Globus pallidus (tissue), 1 donor: ENCODE measurements around the gene SRF.

Source experiments
- DNase-seq: peaks from one replicate; pipeline ENCODE4 v3.0.0-alpha.2; 2015; ENCODE audit warnings: low spot score

The SRF gene

DNA sequence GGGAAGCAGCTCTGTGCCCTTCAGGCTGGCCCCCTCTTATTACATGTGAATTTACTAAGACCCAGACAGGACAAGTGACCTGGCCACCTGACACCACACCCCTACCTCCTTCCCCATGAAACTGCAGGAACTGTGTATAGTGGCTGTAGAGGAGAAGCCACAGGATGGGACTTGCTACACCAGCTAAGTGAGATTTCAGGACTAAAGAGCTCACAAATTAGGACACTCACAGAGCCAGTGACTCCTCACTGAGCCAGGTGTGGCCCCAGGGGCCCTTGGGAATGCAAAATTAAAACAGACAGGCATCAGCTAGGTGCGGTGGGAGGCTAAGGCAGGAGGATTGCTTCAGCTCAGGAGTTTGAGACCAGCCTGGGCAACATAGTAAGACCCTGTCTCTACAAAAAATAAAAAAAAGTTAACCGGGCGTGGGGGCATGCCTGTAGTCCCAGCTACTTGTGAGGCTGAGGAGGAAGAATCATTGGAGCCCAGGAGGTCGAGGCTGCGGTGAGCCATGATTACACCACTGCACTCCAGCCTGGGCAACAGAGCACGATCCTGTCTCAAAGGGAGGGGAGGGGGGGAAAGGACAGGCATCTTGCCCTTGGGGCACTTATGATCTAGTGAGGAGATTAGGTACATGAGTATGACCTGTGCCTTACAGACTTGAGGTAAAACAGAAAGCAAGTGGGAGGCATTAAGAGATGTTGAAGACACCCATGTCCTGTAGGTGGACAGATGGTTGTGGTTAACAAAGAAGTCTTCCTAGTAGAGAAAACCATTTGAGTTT is 23.2 kb upstream of the SRF start:
- DNase-seq = no peak

DNA sequence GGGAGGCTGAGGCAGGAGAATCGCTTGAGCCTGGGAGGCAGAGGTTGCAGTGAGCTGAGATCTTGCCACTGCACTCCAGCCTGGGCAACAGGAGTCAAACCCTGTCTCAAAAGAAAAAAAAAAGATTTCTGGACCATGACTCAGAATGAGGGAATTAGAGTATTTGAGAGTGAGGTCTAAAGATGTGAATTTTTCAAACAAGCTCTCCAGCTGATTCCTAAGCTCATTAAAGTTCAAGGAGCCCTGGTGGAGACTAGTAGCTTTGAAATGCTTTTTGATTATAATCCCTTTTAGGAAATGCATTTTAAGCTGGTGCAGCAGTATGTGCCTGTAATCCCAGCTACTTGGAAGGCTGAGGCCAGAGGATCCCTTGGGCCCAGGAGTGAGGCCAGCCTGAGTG is 21.8 kb upstream of the SRF start:
- no peak for DNase-seq

DNA sequence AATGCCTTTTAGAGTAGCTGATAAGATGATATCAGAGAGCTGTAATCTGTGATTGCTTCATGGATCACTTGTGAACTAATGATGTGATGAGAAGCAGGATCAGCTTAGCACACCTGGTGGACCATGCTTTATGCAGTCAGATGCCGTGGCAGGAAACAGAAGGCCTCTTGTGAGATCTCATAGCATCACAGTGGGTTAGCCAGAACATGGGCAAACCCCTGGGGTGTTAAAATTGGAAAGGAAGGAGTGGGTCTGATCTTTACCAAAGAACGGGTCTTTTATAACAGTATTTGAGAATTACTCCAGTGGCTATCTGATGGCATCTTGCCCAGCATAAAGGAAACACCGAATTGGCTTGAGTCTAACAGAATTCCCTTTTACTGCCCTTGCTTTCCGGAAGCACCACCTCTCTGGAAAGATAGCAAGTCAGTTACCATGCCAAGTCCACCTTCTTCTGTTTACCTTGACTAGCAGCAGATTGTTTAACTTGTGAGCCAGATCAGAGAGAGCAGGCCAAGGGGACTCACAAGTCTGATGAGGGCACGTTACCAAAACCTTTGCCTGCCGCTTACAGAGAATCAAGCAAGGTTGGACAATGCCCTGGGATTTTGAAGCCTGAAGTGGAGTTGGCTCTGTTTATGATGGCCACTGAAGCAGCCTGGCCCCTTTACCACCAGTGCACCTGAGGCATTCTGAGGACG is 20.9 kb upstream of the SRF start:
- no peak for DNase-seq

DNA sequence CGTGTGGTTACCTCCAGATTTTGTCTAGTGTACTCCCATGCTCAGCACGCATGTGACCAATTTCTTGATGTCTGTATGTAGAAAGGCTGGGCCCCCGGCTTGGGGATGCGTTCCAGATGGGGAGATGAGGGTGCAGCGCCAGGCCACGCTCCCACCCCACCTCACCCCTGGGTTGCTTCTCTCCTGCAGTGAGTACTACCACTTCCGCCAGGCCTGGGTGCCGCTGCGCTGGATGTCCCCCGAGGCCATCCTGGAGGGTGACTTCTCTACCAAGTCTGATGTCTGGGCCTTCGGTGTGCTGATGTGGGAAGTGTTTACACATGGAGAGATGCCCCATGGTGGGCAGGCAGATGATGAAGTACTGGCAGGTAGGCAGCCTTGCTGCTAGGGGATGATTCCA is 11.5 kb upstream of the SRF start:
- DNase-seq = no peak

DNA sequence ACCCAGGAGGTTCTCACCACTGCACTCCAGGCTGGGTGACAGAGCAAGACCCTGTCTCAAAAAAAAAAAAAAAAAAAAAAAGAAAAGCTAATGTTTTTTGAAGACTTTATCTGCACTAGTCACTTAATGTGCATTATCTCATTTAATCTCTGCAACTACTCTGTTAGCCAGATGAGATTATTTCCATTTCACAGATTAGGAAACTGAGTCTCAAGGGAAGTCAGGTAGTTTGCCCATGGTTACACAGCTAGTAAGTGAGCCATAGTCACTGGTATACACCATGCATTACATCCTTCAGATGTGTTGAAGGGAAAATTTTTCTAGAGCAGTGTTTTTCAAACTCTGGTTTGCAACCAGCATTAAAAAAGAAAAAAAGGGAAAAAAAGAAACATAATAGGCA is 7.2 kb upstream of the SRF start:
- DNase-seq = no peak

DNA sequence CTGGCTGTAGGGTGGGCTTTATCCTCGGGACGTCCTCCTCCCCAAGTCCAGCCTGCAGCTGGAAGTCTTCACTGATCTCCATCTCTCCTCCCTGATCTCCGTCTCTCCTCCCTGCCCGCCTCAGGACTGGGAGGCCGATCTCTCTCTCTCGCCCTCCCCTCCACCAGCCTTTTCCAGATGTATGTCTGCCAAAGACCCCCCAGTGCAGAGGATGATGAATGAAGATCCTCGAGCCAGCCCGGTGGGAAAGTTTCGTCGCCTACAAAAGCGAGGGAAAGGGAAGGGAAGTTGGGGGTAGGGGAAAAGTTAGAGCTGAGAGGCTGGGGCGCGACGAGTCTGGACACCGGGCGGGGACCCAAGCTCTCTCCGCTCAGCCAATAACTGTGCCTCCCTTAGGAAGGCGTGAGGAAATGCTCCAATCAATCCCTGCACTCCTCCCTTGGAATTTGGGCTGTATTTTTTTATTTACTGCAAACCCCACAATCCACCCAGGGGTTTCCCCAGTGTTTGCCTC is 595 bp upstream of the SRF start:
- DNase-seq = no peak

DNA sequence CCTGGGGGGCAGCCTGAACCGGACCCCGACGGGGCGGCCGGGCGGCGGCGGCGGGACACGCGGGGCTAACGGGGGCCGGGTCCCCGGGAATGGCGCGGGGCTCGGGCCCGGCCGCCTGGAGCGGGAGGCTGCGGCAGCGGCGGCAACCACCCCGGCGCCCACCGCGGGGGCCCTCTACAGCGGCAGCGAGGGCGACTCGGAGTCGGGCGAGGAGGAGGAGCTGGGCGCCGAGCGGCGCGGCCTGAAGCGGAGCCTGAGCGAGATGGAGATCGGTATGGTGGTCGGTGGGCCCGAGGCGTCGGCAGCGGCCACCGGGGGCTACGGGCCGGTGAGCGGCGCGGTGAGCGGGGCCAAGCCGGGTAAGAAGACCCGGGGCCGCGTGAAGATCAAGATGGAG is 636 bp downstream of the SRF start:
- no peak for DNase-seq

DNA sequence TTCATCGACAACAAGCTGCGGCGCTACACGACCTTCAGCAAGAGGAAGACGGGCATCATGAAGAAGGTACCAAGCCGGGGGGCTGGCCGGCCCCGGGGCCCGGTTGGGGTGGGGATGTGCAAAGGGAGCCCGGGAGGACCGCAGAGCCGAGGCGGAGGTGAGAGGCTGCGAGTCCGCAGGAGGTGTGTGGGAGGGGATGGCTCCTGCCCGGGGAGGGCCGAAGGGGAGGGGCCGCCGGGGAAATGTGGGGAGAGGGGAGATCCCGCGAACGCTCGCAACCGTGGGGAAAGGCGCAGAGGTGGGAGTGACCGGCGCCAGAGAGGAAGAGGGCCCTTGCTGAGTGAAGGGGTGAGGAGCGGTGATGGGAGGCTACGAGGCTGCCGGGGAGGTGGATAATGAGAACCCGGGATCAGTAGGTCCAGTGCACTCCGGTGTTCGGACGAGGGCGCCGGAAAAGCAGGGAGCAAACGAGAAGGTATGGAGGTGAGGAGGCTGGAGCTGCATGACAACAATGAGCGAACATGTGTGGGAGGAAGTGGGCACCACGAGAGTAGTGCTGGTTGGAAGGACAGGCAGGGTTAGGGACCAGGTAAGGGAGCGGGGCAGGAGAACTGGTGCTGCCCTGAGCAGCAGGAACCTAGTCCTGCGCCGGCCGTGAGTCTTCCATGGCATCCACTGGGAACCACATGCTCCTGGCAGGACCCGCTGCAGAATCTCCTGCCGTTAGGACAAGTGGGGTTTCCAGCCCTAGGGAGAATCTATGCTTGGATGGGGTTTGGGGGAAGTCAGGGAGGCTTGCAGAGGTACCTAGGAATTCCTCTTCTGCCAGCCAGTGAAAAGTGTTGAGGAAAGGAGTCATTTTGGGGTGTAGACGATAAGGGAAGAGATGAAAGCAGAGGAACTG is 1.3 kb downstream of the SRF start:
- peak; percentile 35 for DNase-seq

DNA sequence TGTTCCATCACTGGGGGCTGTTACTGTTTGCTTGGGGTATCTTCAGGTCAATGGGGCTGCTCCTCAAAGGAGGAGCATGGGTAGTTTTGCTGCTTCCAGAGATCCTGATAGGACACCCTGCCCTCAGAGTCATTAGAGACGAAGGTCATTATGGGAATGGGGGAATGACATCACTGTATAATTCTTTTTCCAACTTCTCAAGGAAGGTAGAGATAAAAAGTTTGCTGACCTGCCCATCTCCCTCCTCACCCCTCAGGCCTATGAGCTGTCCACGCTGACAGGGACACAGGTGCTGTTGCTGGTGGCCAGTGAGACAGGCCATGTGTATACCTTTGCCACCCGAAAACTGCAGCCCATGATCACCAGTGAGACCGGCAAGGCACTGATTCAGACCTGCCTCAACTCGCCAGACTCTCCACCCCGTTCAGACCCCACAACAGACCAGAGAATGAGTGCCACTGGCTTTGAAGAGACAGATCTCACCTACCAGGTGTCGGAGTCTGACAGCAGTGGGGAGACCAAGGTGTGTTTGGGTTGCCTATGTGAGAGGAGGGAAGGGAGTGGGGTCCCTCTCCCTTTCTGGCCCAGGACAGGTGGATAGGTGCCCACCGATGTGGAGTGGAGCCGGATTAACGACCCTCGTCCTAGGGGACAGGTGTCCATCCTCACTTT is 2.7 kb downstream of the SRF start:
- DNase-seq = no peak

DNA sequence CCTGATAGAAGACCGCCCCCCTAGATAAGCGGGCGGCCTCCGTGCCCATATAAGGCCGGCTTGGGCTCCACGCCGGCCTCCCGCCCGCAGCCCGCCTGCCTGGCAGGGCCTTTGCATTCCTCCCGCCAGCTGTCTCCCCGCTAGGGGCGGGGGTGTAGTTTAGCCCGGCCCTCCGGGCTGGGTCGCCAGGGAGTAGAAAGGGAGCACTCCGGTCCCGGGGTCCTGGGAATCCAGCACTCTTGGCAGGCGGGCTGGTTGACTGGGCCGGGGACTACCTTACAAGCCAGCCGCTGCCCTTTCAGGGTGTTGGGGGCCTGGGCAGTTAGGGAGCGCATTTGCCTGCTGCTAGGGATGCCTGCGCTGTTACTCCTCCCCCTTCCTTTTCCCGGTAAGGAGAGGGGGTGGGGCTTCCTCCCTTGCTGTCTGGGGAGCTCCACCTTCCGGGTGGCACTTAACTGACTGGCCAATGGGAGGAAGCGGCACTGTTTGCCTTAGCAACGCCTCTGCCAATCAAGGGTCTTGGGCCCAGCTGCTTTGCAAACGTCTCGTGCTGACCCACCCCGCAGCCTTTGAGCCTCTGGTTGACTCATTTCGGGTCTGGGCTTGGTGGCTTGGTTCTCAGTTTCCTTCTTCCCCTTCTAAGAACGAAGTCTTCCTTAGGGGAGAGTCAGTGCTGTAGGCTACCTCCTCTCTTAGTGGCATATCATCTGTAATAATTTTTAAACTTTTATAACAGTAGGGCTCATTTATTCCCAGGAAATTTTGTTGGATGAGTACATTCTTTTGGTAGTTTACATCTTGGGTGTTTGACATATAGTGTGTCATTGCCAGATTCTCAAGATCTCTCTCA is 3.4 kb downstream of the SRF start:
- DNase-seq = peak; percentile 99

DNA sequence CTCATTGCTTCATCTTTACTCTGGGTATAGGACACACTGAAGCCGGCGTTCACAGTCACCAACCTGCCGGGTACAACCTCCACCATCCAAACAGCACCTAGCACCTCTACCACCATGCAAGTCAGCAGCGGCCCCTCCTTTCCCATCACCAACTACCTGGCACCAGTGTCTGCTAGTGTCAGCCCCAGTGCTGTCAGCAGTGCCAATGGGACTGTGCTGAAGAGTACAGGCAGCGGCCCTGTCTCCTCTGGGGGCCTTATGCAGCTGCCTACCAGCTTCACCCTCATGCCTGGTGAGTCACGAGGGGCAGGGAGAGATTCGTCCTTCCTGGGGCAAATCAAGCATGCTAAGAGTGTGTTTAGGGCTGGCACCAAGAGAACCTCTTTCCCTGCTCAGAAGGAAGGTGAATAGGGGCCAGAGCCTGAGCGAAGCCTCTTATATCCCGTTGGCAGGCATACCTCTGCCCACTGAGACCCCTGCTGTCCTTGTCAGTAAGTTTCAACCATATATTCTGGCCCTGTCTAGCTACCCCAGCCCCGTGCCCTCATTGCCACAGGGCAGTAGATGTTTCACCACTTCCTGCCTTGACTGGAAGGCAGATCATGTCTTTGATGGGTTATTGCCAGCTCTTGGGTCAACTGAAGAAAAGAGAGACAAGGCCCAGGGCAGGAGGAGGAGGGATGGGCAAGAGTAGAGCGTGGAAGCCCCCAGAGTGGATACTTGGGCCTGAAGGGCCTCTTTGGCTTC is 4.8 kb downstream of the SRF start:
- no peak for DNase-seq

DNA sequence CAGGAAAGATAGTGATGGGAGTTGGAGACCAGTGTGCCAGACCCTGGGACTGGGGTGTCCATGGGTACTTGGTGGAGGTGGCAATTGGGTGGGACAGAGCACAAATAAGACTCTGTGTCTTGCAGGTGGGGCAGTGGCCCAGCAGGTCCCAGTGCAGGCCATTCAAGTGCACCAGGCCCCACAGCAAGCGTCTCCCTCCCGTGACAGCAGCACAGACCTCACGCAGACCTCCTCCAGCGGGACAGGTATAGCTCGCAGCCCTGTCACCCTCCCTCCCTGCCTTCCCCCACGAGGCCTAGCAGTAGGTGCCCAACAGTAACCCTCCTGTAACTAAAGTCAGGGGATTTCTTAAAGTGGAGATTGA is 5.3 kb downstream of the SRF start:
- no peak for DNase-seq

DNA sequence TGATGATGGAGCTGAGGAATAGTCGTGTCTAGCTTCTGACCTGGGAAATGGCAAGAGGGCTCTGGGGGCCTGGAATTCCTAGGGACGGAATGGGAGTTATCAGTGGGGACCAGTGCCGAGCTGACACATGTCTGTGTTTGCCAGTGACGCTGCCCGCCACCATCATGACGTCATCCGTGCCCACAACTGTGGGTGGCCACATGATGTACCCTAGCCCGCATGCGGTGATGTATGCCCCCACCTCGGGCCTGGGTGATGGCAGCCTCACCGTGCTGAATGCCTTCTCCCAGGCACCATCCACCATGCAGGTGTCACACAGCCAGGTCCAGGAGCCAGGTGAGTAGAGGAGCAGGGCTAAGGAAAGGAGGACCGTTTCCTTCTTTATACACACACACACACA is 7.1 kb downstream of the SRF start:
- no peak for DNase-seq

DNA sequence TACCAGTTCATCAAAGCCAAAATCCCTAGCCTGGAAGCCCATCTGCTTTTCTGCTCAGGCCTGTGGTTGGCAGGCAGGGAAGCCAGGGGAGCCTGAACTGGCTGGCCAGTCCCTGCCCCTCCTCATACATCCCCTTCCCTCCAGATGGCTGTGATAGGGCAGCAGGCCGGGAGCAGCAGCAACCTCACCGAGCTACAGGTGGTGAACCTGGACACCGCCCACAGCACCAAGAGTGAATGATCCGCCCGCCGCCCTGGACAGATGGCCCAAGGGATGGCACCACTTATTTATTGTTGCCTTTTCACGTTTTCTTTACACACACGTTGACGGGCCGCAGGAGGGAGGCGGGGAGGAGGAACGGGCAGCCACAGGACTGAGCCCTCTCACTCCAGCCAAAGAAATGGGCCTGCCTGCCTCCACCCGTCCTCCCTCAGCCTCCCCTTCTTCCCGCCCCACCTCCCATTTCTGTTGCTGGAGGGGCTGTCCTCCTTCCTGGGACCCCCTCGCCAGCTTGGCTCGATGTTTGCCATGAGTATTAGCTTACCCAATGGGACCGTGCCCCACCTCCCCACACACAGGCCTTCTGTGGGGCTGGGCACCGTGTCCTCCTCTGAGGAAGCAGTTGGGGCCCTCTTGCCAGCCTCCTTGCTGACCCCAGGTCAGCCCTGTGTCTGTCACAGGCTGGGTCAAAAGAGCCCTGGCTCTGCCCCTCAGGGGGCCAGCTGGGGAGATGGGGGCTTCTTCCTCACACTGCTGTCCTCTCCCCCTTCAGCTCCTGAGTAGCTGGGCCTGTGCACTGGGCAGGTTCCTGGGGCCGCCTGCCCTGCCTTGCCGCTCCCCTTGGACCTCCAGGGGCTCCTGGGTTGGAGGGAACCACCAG is 8.1 kb downstream of the SRF start:
- no peak for DNase-seq

DNA sequence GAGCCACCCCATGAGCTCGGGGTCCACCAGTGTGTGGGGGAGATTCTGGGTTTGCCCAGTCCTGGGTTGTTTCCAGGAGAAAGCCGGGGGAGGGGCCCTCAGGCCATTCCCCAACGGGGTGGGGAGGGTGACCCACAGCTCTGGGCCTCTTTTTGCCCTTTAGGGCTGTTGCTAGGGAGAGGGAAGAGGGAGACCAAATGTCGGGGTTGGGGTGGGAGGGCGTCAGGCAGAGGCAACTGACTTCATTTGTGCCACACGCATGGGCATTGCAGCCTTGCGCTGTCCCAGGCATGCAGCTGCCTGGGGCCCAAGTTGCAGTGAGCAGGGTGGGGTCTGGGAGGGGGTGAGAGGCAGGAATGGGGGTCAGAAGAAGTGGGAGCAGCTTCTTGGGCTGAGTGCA is 9.0 kb downstream of the SRF start:
- no peak for DNase-seq

DNA sequence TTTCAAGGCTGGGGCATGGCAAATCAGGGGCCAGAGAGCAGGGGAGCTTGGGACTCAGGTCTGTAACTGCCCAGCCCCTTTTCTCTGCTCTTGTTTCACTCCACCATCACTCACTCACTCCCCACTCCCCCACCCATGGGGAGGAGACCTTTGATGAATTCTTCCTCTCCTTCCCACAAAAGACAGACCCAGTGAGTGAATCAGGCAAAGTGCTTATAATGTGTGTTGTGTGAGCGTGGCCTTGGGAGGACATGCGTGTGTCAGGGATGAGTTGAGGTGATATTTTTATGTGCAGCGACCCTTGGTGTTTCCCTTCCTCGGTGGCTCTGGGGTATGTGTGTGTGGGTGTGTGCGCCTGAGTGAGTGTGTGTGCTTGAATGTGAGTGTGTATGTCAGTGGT is 9.9 kb downstream of the SRF start:
- no peak for DNase-seq

DNA sequence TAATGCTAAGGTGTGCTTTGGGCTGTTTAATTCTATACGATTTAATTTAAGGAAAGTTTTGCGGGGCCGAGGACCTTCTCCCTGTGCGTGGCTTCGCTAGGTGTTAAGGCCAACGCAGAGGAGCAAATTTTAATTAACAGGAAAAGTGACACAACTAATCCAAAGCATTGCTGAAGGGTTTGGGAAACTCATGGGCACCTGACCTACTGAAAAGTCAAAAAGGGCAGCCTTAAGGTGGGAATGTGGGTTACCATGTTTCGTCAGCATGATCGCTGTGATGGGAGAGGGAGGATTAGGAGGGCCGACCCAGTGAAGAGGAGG is 10.5 kb downstream of the SRF start:
- DNase-seq = no peak

DNA sequence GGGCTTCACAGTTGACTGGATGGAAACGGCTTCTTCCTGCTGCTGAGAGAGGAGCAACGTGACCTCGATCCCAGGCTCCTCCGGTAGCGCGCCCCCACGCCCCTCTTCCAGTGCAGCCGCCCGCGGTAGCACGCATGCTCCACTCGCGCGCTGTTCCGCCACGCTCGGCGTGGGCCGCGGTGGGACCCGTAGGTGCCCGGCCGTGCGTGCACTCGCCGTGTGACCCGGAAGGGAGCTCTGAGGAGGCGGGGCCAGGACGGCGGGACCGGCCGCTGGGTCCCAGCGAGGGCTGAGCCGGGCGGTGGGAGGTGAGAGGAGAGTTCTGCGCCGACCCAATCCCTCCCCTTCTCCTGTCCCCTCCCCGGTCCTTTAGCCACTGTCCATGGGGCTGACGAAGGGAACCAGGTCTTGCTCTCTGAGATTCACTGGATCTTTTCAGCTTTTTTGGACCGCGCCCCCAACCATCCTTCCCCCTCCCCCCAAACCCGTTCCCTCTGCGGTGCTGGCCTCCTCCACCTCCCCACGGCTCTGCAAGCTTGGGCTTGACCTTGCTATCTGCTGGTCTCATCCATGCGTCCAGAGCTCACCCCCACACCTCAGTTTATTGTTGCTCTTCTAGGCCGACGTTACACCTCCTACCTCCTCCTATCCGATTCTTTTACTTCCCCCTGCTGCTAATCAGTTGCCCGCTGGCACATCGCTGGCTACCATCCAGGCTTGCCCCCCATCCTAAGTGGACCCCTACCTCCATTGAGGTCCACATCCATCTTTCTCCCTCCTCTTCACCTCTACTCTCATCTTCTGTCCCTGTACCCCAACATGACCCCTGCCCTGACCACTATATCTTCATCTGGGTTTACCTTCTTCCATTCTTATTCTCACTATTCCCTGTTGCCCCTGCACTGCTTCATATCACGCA is 11.1 kb downstream of the SRF start, which contains the start of gene CUL9:
Gene CUL9, plus strand, starts transcription at position 255 of the 919 bp plus-strand sequence. CDS start 2,115 bp downstream, outside the sequence.
- DNase-seq = peak; percentile 78
